ENCODE measurements around the gene GABPB1. TPM values are rescaled to one million over a fixed set of nuclear protein-coding genes. Genes with fewer than 3 reads are reported as not detected.

GABPB1 gene
- total RNA-seq, 2 donors from 2014 or later: 13.0 to 27.8 TPM

DNA sequence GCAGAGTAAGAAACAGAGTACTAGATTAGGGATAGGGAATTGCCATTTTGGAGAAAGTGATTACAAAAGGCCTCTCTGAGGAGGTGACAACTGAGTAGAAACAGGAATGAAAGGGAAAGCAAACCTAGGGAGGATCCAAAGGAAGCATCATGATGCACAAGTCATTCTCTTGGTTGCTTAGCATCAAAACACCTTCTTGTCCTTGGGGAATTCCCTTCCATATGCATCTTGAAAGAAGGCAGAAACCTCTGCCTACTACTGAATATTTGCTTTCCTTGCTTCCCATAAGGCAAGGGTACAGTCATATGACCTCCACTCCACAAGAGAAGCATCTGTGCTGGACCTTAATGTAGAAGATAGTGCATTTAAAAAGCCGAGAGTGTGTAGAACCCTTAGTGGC is 24.1 kb downstream of the GABPB1 start:
- DNase-seq (ENCODE audit: low spot score) (no peak), ATAC-seq (ENCODE audit: insufficient number of reproducible peaks, low FRiP score, low read depth) (no peak)
- TF ChIP-seq, protein P1, sequence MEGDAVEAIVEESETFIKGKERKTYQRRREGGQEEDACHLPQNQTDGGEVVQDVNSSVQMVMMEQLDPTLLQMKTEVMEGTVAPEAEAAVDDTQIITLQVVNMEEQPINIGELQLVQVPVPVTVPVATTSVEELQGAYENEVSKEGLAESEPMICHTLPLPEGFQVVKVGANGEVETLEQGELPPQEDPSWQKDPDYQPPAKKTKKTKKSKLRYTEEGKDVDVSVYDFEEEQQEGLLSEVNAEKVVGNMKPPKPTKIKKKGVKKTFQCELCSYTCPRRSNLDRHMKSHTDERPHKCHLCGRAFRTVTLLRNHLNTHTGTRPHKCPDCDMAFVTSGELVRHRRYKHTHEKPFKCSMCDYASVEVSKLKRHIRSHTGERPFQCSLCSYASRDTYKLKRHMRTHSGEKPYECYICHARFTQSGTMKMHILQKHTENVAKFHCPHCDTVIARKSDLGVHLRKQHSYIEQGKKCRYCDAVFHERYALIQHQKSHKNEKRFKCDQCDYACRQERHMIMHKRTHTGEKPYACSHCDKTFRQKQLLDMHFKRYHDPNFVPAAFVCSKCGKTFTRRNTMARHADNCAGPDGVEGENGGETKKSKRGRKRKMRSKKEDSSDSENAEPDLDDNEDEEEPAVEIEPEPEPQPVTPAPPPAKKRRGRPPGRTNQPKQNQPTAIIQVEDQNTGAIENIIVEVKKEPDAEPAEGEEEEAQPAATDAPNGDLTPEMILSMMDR (IDR thresholded peaks at IDR 0.05): no peak
- Histone ChIP-seq H3K4me1 (ENCODE audit: control insufficient read depth in 1 of 2, low read depth in 2 of 2) (no peaks in the 10 kb centered on the region), H3K36me3 (no peaks in the 10 kb centered on the region), H3K9me3 (no peaks in the 10 kb centered on the region), H3K4me3 (no peak overlapping the region), H3K27ac (no peak overlapping the region), H3K27me3 (replicated peaks; ENCODE audit: insufficient read depth) (no peaks in the 10 kb centered on the region)

DNA sequence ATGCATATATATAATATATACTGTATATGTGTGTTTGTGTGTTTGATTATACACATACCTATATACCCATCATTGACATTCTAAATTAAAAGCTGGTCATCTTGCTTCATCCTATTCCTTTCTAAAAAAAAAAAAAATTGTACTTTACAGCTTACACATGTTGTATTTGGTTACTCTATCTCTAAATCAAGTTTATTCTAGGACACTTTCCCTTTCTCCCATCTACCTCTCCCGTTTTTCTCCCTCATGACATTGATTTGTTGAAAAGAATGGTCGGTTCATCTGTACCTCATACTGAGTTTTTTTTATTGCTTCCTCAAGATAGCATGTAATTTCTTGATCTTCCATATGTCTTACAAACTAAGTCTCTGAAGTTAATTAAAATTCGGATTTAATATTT is 26.9 kb downstream of the GABPB1 start:
- Histone ChIP-seq H3K36me3 (no peaks in the 10 kb centered on the region), H3K4me1 (ENCODE audit: control insufficient read depth in 1 of 2, low read depth in 2 of 2) (no peaks in the 10 kb centered on the region), H3K27me3 (replicated peaks; ENCODE audit: insufficient read depth) (no peaks in the 10 kb centered on the region), H3K27ac (no peak overlapping the region), H3K4me3 (no peak overlapping the region), H3K9me3 (no peaks in the 10 kb centered on the region)
- DNase-seq (ENCODE audit: low spot score) (no peak), ATAC-seq (ENCODE audit: insufficient number of reproducible peaks, low FRiP score, low read depth) (no peak)
- TF ChIP-seq, protein P1 (IDR thresholded peaks at IDR 0.05): no peak

- DNase-seq (ENCODE audit: low spot score) (no peak), ATAC-seq (ENCODE audit: insufficient number of reproducible peaks, low FRiP score, low read depth) (no peak)
- H3K36me3 ChIP-seq: no peaks in the 10 kb centered on the region
- no peak overlapping the region for H3K4me3 ChIP-seq
- TF ChIP-seq, protein P1 (IDR thresholded peaks at IDR 0.05): no peak
- no peaks in the 10 kb centered on the region for H3K27me3 ChIP-seq (replicated peaks; ENCODE audit: insufficient read depth)
- H3K9me3 ChIP-seq: no peaks in the 10 kb centered on the region
- no peaks in the 10 kb centered on the region for H3K4me1 ChIP-seq (ENCODE audit: control insufficient read depth in 1 of 2, low read depth in 2 of 2)
- no peak overlapping the region for H3K27ac ChIP-seq
Measured at GRCh38 chr15:50321680-50322210, 33.3 kb downstream of the GABPB1 start.

GRCh38 chr15:50320504-50320903 is 34.5 kb downstream of the GABPB1 start:
- TF ChIP-seq, protein P1 (IDR thresholded peaks at IDR 0.05): no peak
- ATAC-seq (ENCODE audit: insufficient number of reproducible peaks, low FRiP score, low read depth): no peak
- Histone ChIP-seq H3K36me3 (no peaks in the 10 kb centered on the region), H3K4me1 (ENCODE audit: control insufficient read depth in 1 of 2, low read depth in 2 of 2) (no peaks in the 10 kb centered on the region), H3K9me3 (no peaks in the 10 kb centered on the region), H3K27ac (no peak overlapping the region), H3K27me3 (replicated peaks; ENCODE audit: insufficient read depth) (no peaks in the 10 kb centered on the region), H3K4me3 (no peak overlapping the region)
- DNase-seq (ENCODE audit: low spot score): no peak

- DNase-seq (ENCODE audit: low spot score) (no peak), ATAC-seq (ENCODE audit: insufficient number of reproducible peaks, low FRiP score, low read depth) (no peak)
- Histone ChIP-seq H3K27me3 (replicated peaks; ENCODE audit: insufficient read depth) (no peaks in the 10 kb centered on the region), H3K27ac (no peak overlapping the region), H3K4me1 (ENCODE audit: control insufficient read depth in 1 of 2, low read depth in 2 of 2) (no peaks in the 10 kb centered on the region), H3K9me3 (no peaks in the 10 kb centered on the region), H3K36me3 (no peaks in the 10 kb centered on the region), H3K4me3 (no peak overlapping the region)
- TF ChIP-seq, protein P1 (IDR thresholded peaks at IDR 0.05): no peak
Measured at GRCh38 chr15:50318697-50319096, 36.3 kb downstream of the GABPB1 start.

Measured in thoracic aorta (tissue), 2 donors.